Prostate gland (tissue), 2 donors: ENCODE results near the gene GPR183.

ENCODE experiments used
- CTCF ChIP-seq, 4 experiments: fragments of 200-600 bp in 2 of 4; fragments of 450-650 bp in 2 of 4; sonication (generic) in 2 of 4; IDR thresholded peaks; 1 replicate in 3 of 4; 2 replicates in 1 of 4; pipeline ENCODE4 v1.5.1; 2016 to 2019; ENCODE audit warnings: antibody characterized with exemption in 4 of 4, mild to moderate bottlenecking in 2 of 4, moderate library complexity in 2 of 4
- POLR2A ChIP-seq: fragments of 450-650 bp; IDR thresholded peaks from one replicate; pipeline ENCODE4 v1.6.1; 2016; ENCODE audit warnings: antibody characterized with exemption, mild to moderate bottlenecking
- POLR2AphosphoS5 ChIP-seq: sonication (generic); formaldehyde crosslinking; IDR thresholded peaks from one replicate; pipeline ENCODE4 v1.6.1; 2017; ENCODE audit warnings: antibody characterized with exemption

GRCh38 chr13:99313941-99314340 lies 6.7 kb upstream of the GPR183 start:
- no peak for TF ChIP-seq POLR2A
- TF ChIP-seq CTCF (IDR thresholded peaks at IDR 0.05), result no peak
- TF ChIP-seq POLR2AphosphoS5, result no peak
